HG03045 (cell line): ENCODE data around the gene FAM131C.
"Not testable (repeated sequence)": the region's sequence is repeated elsewhere in the genome, so short reads cannot be mapped to it uniquely, and the experiment has no call there.

Source experiments
- ATAC-seq: cut with Tn5 transposase; IDR thresholded peaks from one replicate; pipeline ENCODE4 v1.9.1; 2021; ENCODE audit warnings: mild to moderate bottlenecking, moderate library complexity; ENCODE audit not compliant: unreplicated experiment

Gene FAM131C

GRCh38 chr1:16107039-16107438 lies 33.6 kb upstream of the FAM131C start:
- ATAC-seq = not testable (repeated sequence)

- ATAC-seq = no peak
These were observed 28.2 kb upstream of the FAM131C start for GRCh38 chr1:16101623-16102022.

DNA sequence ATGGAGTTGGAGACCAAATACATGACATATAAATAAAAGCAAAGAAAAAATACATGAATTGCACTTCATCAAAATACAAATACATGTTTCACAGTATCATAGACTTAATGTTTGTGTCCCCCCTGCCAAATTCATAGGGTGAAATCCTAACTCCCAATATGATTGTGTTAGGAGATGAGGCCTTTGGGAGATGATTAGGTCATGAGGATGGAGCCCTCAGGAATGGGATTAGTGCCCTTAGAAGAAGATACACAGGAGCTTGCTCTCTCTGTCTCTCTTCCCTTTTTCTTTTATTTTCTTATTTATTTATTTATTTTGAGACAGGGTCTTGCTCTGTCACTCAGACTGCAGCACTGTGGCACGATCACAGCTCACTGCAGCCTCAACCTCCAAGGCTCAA lies 26.0 kb upstream of the FAM131C start:
- no peak for ATAC-seq

GRCh38 chr1:16095447-16095846 lies 22.0 kb upstream of the FAM131C start:
- ATAC-seq = no peak

DNA sequence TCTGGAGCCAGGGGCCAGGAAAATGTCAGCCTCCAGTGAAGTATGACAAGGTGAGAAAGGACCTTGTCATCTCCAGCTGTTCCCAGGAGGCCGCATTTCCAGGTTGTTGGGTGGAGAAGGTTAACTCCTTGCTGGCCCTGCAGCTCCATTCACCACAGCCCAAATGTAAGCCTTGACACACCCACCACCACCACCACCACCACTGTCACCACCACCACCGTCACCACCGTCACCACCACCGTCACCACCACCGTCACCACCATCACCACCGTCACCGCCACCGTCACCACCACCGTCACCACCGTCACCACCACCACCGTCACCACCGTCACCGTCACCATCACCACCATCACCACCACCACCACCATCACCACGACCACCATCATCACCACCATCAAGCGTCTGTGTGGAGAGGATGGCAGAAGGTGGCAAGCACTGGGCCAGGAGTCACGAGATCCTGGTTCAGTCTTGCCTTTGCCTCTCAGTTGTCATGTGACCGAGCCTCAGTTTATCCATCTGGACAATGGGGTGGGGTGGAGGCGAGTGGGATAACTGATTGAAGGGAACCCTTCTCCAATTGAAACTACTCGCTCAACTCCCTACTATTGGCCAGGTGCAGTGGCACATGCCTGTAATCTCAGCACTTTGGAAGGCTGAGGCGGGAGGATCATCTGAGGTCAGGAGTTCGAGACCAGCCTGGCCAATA lies 21.2 kb upstream of the FAM131C start:
- ATAC-seq = no peak

GRCh38 chr1:16093611-16094010 lies 20.2 kb upstream of the FAM131C start:
- ATAC-seq = no peak

GRCh38 chr1:16092923-16093511 lies 19.6 kb upstream of the FAM131C start:
- ATAC-seq = no peak

DNA sequence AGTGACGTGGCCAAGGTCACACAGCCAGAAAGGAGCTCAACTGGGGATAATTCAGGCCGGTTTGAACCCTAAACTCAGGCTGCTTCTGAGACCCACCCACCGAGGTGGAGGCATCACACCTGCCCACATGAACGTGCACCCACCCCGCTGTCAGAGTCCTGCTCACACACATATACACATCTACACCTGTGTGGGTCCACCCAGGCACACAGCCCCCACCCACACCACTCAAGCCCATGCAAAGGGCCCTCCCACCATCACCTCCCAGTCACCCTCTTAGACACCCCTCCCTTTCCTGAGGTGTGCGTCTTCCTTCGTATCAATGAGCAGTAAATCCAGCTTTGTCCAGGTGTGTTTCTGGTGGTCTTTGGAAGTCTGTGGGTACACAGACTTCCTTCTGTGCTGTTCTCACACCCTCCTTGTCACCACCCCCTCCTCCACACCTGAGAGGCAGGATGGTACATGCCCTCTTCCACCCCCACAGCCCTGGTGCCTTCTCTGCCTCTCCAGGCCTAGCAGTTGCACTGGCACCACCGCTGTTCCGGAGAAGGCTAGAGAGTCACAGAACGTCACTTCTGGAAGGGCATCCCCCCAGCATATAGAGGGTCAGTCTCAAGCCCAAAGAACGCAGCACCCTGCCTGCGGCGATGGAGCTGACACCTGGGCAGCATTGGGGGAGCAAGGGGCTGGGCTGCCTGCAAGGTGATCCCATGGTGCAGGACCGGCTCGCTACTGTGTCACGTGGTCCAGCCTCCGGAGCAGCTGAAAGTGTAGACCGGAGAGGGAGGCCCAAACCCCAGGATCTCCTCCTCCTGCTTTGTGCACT lies 18.9 kb upstream of the FAM131C start:
- ATAC-seq = no peak

GRCh38 chr1:16091296-16091695 lies 17.8 kb upstream of the FAM131C start:
- no peak for ATAC-seq

GRCh38 chr1:16090076-16090826 lies 16.8 kb upstream of the FAM131C start:
- ATAC-seq = no peak

DNA sequence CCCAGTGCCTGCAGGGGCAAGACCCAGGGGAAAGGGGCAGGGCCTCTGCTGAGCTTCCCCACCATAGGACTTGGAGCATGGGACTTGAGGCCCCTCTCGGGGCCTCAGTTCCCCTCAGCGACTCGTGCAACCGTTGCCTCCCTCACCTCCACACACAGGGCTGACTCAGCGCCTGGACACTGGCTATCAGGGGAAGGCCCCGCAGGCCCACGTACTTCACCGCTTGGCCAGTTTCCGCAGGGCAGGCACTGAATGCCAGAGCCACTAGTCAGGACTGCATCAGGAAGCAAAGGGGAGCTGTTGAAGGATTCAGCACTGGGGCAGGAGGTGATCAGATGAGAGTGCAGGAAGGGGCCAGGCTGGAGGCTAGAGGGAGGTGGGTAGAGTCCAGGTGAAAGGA lies 15.5 kb upstream of the FAM131C start:
- no peak for ATAC-seq

DNA sequence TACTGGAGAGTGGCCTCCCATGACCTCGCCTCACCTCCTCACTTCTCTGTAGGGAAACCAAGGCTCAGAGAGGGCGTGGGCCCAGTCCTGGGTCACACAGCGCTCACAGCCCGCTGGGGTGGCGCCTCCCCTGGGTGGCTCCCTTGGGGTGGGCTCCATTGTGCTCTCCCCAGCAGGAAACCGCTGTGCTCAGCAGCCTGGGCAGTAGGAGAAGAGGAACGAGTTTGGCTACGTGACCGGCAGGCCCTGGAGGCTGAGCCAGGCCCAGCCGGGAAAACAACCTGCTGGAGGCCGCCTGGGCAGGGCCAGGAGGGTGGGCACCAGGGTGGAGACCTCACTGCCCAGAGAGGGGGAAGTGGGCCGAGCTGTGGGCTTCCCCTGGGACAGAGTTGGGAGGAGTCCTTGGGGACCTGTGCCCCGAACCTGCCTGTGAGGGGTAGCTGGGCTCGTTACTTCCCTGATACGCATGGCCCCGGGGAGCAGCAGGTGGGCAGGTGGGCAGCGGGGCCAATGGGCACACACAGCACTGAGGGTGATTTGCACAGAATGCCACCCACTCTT lies 15.0 kb upstream of the FAM131C start:
- ATAC-seq = no peak

GRCh38 chr1:16087733-16088132 lies 14.3 kb upstream of the FAM131C start:
- no peak for ATAC-seq

DNA sequence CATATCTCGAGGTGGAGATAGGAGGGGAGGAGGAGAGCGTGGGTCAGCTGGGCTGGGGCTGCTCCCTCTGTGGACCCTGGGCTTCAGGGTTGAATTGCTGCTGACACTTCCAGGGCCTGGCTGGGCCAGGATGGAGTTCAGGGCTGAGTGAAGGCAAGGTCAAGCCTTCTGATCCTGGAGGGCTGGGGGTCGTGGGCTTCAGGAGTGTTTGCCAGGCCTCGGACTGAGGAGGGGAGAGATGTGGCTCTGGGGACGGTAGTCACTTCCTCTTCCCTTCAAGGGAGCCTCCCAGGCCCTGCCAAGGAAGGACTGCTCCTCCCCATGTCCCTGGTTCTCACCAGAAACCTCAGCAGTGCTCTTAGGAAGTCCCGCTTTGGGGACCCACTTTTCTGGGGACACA lies 12.1 kb upstream of the FAM131C start:
- ATAC-seq = no peak

GRCh38 chr1:16083486-16083885 lies 10.0 kb upstream of the FAM131C start:
- no peak for ATAC-seq

DNA sequence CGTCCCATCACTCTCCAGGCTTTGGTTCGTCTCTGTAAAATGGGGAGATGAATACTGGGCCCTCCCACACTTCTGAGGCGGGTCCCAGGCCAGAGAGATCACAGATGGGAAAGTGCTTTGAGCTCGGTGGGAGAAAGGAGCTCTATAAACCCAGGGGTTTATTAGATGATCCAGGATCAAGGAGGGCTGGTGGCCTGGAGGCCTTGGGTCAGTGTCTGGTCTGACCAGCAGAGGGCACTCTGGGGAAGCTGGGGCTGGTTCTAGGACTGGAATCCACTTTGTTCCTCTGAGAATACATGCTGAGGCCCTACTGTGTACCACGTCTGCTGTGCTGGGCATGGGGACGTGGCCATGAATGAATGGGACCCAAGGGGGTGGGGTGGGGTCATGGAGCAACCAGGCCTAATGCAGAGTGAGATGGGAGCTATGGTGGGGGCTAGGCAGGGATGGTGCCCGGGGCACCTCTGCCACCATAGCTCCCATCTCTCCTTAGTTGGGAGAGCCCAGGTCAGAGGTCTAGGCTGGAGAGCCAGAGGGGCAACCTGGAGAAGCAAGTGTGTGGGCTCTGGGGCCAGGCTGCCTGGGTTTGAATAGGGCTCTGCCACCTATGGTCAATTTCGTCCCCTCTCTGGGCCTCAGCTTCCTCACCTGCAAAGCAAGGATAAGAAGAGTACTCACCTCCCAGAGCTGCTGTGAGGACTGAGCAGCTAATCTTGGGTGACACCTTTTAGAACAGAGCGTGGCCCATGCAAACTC lies 9.0 kb upstream of the FAM131C start:
- ATAC-seq = no peak

DNA sequence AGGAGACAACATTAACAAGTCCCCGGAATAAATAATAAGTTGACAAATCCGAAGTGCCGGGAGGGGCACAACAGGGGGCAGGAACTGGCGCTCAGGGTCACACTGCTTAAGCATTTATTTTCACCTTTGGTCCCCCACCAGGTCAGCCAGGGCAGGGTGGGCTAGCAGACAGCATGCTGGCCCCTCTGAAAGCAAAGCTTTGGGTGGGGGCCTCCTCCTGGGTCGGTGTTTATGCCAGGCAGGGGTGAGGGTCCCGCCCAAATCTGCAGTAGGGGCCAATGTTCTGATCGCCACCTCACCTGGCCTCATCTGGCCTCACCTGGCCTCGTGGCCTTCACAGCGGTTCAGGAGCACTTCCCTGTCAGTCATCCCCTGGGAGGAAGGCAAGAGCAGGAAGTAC lies 8.2 kb upstream of the FAM131C start:
- no peak for ATAC-seq

GRCh38 chr1:16080422-16081150 lies 7.1 kb upstream of the FAM131C start:
- no peak for ATAC-seq

GRCh38 chr1:16078925-16079656 lies 5.6 kb upstream of the FAM131C start:
- ATAC-seq = no peak
